Activated CD4-positive, alpha-beta T cell treated with anti-CD3 and anti-CD28 coated beads for 48 hours (primary cell): ENCODE data around the gene DCLK1.

Source experiments
- DNase-seq: peaks from one replicate; pipeline ENCODE4 v3.0.0-alpha.2; 2020

Gene DCLK1

DNA sequence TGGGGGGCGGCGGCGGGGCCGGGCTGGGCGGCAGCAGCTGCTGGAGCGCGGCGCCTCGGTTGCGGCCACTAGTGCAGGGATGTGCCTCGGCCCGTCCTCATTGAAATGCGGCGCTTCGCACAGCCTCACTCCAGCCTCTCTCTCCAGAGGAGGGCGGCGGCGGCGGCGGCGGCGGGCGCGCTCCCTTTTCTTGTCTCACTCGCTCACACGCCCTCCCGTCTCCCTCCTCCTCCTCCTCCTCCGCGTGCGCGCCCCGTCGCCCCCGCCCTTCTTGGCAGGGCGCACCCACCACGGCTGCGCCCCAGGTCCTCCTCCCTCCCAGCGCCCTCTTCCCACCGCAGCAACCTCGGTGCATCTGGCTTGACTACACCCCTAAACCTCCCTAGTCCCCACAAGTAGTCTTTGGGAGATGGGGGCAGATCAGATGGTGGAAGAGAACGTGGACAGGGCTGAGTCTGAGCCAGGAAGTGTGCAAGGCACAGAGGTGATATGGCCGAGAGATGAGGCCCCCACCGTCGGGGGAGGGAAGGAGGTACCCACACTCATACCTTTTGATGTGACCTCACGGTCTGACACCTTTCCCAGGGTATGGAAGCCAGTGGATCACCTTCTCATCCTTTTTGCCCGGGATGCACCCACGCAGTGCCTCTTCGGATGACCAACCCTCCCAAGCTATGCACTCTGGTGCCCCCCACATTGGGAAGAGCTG lies at the start of gene DCLK1:
Gene DCLK1 (minus strand): TSS at position 161 of the 709 bp plus-strand sequence.
- DNase-seq, result no peak

- DNase-seq, result no peak
Measured at GRCh38 chr13:36175621-36176020, 44.4 kb upstream of the DCLK1 start.

DNA sequence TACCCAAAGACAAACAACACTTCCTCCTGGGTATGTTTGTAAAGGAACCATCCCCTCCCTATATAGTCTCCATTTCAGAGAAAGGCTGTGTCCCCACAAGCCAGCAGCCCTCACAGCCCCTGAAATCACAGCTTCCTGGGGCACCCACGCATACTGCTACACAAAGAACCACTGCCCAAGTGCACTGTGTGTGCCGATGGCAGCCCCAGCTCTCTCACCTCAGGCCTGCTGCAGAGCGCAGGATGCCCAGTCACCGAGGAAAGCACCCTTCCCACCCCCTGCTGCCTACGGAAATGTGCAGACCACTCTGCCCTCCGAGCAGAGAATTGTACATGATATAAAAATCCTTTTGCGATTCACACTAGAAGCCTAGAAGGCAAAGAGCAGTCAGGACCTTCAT lies 43.7 kb upstream of the DCLK1 start:
- no peak for DNase-seq

GRCh38 chr13:36173571-36174322 lies 42.6 kb upstream of the DCLK1 start:
- DNase-seq, result no peak

- DNase-seq, result no peak
Measured at GRCh38 chr13:36166046-36166445, 34.9 kb upstream of the DCLK1 start.

GRCh38 chr13:36163809-36164308 lies 32.7 kb upstream of the DCLK1 start:
- no peak for DNase-seq

- no peak for DNase-seq
Measured at GRCh38 chr13:36163286-36163685, 32.1 kb upstream of the DCLK1 start.

- DNase-seq, result no peak
Measured at GRCh38 chr13:36160297-36160696, 29.1 kb upstream of the DCLK1 start.

GRCh38 chr13:36158611-36159010 lies 27.4 kb upstream of the DCLK1 start:
- DNase-seq, result no peak

DNA sequence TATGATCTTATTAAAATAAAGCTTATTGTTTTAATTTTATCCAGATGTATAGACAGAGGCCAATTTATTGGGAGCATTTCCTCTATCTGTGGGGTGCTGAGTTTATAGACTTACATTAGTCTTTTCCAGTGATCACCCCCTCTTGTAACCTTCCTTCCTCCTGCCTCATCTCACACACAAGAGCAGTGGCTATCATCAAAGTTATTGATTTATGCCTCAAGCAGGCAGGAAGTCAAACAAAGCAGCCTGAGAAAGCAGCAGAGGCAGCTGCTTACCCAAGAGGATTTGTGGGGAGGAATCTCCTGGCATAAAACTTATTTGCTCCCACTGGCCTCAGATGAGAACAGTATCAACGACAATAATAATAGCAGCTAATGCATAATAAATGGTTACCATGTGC lies 26.3 kb upstream of the DCLK1 start:
- DNase-seq, result no peak

- no peak for DNase-seq
Measured at GRCh38 chr13:36154567-36155291, 23.5 kb upstream of the DCLK1 start.

GRCh38 chr13:36151591-36151990 lies 20.4 kb upstream of the DCLK1 start:
- no peak for DNase-seq

DNA sequence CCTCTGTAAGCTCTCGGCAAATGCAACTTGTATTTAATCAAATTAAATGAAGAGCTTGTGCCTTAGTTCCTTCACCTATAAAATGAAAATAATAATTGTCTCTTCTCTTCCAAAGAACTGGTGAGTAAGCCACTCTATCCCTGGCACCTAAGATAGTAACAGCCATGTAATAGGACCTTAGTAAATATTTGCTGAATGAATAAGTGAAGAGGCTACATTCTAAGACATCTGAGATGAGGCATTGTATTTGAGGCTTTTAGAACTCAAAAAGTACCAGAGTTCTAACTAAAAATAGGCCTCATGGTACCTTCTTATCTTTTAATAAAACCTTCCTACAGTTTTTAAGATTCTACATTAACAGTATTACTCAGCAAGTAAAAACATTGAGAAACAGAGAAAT lies 17.3 kb upstream of the DCLK1 start:
- no peak for DNase-seq

- DNase-seq, result no peak
Measured at GRCh38 chr13:36147330-36147729, 16.1 kb upstream of the DCLK1 start.

DNA sequence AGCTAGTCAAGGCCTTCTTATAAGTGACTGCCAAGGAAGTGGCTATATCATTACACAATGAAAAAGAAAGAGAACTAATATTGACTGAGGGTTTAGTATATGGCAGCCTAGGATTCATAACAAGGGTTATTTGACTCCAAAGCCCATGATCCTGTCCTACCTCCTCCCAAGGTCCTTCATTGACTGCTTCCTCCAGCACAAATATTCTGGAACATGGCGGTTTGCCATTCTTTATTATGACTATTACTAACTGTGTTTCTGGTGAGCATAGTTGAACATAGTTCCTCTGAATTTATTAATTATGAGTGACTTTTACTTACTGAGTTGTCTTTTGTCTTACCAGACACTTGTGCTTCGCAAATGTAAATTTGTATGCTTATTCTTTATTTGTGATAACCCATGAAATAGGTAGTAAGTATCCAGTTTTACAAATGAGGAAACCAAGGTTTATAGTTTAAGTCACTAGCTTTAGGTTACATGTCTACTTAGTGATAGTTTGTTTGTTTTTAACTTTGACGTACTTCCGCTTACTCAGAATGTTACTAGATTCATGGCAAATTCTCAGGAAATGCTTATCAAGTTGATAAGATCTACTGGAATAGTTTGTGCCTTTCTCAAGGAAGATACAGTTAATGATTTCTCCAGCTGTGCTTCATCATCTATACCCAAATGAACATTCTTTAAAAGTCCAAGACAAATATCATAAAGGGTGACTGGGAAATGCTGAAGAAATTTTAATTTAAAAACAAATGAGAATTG lies 15.5 kb upstream of the DCLK1 start:
- no peak for DNase-seq

DNA sequence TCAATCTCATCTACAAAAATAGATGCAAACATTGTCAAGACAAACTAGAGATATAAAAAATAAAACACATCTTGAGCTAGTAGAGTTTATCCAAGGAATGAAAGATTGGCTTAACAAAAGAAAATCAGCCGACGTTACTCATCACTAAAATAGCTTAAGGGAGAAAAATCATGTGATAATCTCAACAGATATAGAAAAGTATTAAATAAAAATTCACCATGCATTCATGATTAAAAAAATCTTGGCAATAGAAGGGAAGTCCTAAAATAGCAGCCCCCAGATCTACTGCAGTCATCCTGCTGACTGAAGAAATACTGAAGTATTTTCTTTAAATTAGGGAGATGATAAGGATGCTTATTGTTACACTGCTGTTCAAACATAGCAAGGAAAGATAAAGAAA lies 12.6 kb upstream of the DCLK1 start:
- no peak for DNase-seq

GRCh38 chr13:36142735-36143134 lies 11.6 kb upstream of the DCLK1 start:
- no peak for DNase-seq

- no peak for DNase-seq
Measured at GRCh38 chr13:36135876-36136275, 4.7 kb upstream of the DCLK1 start.

- no peak for DNase-seq
Measured at GRCh38 chr13:36134632-36135031, 3.5 kb upstream of the DCLK1 start.

- no peak for DNase-seq
Measured at GRCh38 chr13:36133950-36134626, 2.9 kb upstream of the DCLK1 start.

- no peak for DNase-seq
Measured at GRCh38 chr13:36132376-36132775, 1.2 kb upstream of the DCLK1 start.

DNA sequence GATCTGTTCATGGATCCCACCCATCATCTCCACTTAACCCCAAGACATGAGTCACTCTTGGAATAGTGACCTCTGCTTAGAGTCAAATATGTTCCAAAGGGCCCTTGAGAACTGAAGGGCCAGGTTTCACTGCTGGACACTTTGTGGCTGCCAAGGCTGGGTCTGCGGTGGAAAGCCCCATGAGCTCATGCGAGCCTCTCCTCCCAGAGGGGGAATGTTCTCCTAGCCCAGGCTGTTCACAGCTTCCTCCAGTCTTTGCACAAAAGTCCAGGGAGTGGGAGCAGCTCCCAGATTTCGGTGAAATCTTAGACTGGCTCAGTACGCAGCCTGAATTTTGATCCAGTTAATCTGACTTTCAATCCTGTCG lies 732 bp upstream of the DCLK1 start:
- no peak for DNase-seq
